ENCODE results near the gene LOXL4.

LOXL4 gene

GRCh38 chr10:98267894-98268693 lies at the start of gene LOXL4:
TSS of gene LOXL4 (minus strand) at chr10:98268194. CDS start at chr10:98263019, 5,175 bp downstream.
- DNase-seq = no peak

- no peak for DNase-seq
These were observed 48.7 kb upstream of the LOXL4 start for GRCh38 chr10:98316661-98317060.

GRCh38 chr10:98316170-98316569 lies 48.2 kb upstream of the LOXL4 start:
- no peak for DNase-seq

- DNase-seq = no peak
These were observed 46.7 kb upstream of the LOXL4 start for GRCh38 chr10:98314532-98315284.

- DNase-seq = no peak
These were observed 45.6 kb upstream of the LOXL4 start for GRCh38 chr10:98313598-98313997.

- no peak for DNase-seq
These were observed 44.8 kb upstream of the LOXL4 start for GRCh38 chr10:98312822-98313221.

GRCh38 chr10:98312349-98312748 lies 44.4 kb upstream of the LOXL4 start:
- no peak for DNase-seq

- no peak for DNase-seq
These were observed 42.7 kb upstream of the LOXL4 start for GRCh38 chr10:98310701-98311100.

- peak; percentile 31 for DNase-seq
These were observed 41.7 kb upstream of the LOXL4 start for GRCh38 chr10:98309366-98310355.

GRCh38 chr10:98308669-98309365 lies 40.8 kb upstream of the LOXL4 start:
- DNase-seq = no peak

GRCh38 chr10:98307916-98308541 lies 40.0 kb upstream of the LOXL4 start:
- DNase-seq = no peak

GRCh38 chr10:98306501-98306900 lies 38.5 kb upstream of the LOXL4 start:
- DNase-seq = no peak

- no peak for DNase-seq
These were observed 35.6 kb upstream of the LOXL4 start for GRCh38 chr10:98303569-98303968.

- no peak for DNase-seq
These were observed 34.9 kb upstream of the LOXL4 start for GRCh38 chr10:98302741-98303365.

GRCh38 chr10:98301664-98302319 lies 33.8 kb upstream of the LOXL4 start:
- no peak for DNase-seq

GRCh38 chr10:98300526-98301229 lies 32.7 kb upstream of the LOXL4 start:
- no peak for DNase-seq

GRCh38 chr10:98299341-98299740 lies 31.3 kb upstream of the LOXL4 start:
- DNase-seq = no peak

- DNase-seq = no peak
These were observed 28.5 kb upstream of the LOXL4 start for GRCh38 chr10:98296524-98296923.

GRCh38 chr10:98295907-98296306 lies 27.9 kb upstream of the LOXL4 start:
- DNase-seq = no peak

- DNase-seq = no peak
These were observed 27.4 kb upstream of the LOXL4 start for GRCh38 chr10:98295401-98295811.

Data from activated CD4-positive, alpha-beta T cell treated with anti-CD3 and anti-CD28 coated beads, Interleukin-2, amount 50 U/mL, for 48 hours (primary cell).